Medulla oblongata (tissue), 1 donor: ENCODE results near the gene CDK5RAP2.
"Not testable (repeated sequence)": the region's sequence is repeated elsewhere in the genome, so short reads cannot be mapped to it uniquely, and the experiment has no call there.

Experiments used
- DNase-seq: peaks from one replicate; pipeline ENCODE4 v3.0.0-alpha.2; 2015; ENCODE audit errors: extremely low spot score

The CDK5RAP2 gene

DNA sequence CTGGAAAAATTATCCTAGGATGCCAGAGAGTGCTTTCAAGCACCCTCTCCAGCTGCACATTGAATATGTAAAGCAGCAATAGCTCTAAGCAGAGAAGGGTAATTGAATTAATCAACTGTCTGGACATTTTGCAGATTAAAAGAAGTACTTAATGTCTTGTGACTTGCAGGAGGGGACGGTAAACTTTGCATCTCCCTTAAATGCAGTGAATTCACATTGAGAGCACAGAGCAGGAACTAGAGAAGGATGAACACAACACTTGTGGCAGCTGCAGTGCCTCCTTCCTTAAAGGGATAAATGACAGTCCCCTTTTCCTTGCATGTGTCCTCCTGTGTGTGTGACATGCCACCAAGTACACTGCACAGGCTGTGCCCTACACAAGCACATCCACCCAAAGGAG is 7.4 kb upstream of the CDK5RAP2 start:
- DNase-seq = peak; percentile 43

GRCh38 chr9:120583958-120584369 is 4.0 kb upstream of the CDK5RAP2 start:
- DNase-seq = peak; percentile 97

DNA sequence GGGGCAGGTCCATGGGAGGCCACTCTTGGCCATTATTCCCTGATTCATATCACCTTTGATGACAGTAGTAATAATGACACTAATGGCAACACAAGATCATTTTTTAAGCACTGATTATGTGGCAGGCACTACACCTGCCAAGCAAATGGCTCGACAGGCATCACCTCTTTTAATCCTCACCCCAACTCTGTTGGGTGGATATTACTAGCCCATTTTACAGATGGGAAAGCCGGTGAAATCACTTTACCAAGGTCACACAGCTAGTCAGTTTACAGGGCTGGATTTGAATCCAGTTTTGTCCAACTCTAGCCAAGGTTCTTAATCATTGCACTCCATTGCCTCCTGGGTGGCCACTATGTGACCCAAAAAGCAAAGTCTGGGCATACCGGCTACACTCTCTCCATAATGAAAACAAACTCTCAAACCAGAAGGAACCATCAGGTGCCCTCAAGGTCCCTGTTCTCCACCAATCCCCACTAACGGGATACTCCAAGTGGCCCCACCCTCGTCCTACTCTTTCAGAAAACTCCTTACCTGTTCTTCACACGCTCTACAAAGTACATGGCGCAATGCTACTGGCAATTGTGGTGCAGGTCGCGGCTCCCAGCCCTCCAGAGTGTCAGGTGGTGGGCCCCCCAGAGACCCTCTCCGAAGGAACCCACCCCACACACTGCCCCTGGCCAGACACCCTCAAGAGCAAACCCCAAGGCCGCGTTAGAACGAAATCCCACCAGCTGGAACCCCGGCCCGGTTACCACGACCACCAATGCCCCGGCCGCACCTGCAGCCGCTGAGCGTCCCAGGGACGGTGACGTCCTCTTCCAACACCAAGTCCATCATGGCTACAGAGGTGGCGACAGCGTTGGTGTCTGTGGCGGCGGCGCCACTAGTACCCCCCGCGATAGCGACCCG is 572 bp downstream of the CDK5RAP2 start:
- no peak for DNase-seq

GRCh38 chr9:120574473-120574872 is 5.5 kb downstream of the CDK5RAP2 start:
- DNase-seq = no peak

- no peak for DNase-seq
These were observed 7.5 kb downstream of the CDK5RAP2 start for GRCh38 chr9:120572472-120572871.

GRCh38 chr9:120571443-120572257 is 8.3 kb downstream of the CDK5RAP2 start:
- DNase-seq = peak; percentile 81

DNA sequence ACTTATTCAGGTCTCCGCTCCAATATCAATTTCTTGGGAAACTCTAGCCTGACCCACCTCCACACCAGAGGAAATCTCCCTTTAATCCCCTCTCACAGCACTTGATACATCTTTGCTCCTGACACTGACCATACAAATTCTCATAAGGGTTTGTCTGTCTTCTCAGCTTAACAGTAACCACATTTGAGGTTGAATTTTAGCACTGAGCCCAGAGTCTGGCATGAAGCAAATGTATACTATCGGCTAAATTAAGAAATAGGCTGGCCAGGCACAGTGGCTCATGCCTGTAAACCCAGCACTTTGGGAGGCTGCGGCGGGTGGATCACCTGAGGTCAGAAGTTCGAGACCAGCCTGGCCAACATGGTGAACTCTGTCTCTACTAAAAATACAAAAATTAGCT is 9.7 kb downstream of the CDK5RAP2 start:
- no peak for DNase-seq

GRCh38 chr9:120569556-120569955 is 10.4 kb downstream of the CDK5RAP2 start:
- DNase-seq = no peak

- no peak for DNase-seq
These were observed 11.2 kb downstream of the CDK5RAP2 start for GRCh38 chr9:120568816-120569215.

- DNase-seq = no peak
These were observed 12.1 kb downstream of the CDK5RAP2 start for GRCh38 chr9:120567874-120568273.

- no peak for DNase-seq
These were observed 12.9 kb downstream of the CDK5RAP2 start for GRCh38 chr9:120567081-120567480.

DNA sequence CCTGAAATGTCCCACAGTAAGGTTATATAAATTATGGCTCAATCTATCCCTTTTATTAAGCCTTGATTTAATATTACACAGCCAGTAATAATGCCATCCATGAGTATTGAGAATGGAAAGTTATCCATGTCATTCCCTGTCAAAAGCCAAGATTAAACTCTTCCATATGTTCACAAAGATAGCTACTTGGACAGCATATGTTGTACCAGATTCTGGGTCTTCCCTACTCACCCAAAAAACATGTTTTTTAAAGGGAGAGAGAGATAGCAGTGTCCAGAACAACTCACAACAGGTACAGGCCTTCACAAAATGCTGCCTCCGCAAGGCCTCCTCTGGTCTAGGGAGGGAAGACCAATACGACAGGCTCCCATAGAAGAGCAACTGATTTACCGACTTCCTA is 15.4 kb downstream of the CDK5RAP2 start:
- DNase-seq = no peak

DNA sequence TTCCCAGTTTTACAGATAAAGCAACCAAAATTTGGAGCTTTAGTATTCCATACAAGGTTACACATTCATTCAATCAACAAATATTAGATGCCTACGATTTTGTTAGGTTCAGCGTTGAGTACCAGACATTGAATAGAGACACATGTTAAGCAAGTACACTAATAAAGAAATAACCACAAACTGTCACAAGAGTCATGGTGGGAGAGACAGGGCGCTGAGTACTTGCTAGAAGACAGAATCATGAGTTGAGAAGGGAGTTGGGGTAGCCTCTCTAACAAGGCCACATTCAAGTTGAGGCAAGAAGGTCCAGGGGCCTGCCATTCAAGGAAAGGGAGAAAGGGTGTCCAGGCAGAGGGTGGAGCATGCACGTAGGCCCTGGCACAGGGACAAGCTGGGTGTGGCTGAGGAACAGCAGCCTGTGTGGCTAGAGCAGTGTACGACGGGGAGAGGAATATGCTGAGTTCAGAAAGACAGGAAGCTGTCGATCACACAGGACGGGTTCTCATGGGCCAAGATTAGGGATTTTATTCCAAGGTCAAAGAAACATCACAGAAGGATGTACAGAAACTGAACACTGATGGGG is 17.0 kb downstream of the CDK5RAP2 start:
- no peak for DNase-seq

GRCh38 chr9:120561709-120562108 is 18.3 kb downstream of the CDK5RAP2 start:
- no peak for DNase-seq

DNA sequence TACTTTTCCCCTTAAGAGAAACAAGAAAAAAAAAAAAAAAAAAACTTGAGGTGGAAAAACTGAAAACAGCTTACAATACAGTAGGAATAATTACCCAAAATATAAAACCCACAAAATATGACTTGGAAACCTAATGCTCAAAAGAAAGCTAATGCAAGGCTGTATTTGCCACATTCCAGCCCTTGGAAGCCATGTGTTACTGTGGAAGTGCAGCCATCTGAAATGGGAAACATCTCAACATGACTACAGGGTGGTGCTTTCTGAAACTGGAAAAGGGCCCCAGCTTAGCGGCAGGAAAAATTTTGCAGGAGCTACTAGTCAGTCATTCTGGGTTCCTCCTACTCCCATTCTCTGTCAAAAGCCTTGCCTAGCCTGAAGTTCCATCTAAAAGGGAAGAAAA is 20.4 kb downstream of the CDK5RAP2 start:
- DNase-seq = no peak

DNA sequence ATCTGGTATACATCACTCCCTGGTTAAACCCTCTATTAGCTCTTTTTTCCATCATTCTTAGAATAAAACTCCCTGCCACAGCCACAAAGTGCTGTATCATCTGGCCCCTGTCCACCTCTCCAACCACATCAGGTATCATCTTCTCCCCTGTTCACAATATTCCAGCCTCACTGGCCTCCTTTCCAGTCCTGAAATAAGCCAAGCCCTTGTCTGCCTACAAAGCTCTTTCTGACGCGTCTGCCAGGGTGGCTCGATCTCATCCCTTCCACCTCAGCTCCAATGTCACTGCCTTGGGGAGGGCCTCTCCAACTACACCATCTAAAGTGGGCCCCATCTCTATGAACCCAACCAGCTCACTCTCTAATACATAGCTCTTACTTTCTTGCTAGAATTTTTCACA is 21.5 kb downstream of the CDK5RAP2 start:
- no peak for DNase-seq

GRCh38 chr9:120557205-120557604 is 22.8 kb downstream of the CDK5RAP2 start:
- DNase-seq = no peak

GRCh38 chr9:120556775-120557174 is 23.2 kb downstream of the CDK5RAP2 start:
- DNase-seq = no peak

GRCh38 chr9:120555839-120556238 is 24.1 kb downstream of the CDK5RAP2 start:
- DNase-seq = no peak

GRCh38 chr9:120552210-120552704 is 27.7 kb downstream of the CDK5RAP2 start:
- not testable (repeated sequence) for DNase-seq

GRCh38 chr9:120545701-120546550 is 34.0 kb downstream of the CDK5RAP2 start:
- DNase-seq = no peak
